ENCODE data around the gene METTL25.
"Not testable (repeated sequence)": the region's sequence is repeated elsewhere in the genome, so short reads cannot be mapped to it uniquely, and the experiment has no call there.

Gene METTL25

GRCh38 chr12:82358200-82359114 is at the start of gene METTL25, which contains the start of gene CCDC59:
Gene METTL25, plus strand, starts transcription at chr12:82358529. Its CDS starts 37 bp downstream, at chr12:82358566.
Gene CCDC59, minus strand, starts transcription at chr12:82358387. Its CDS starts 11 bp downstream, at chr12:82358376.
- DNase-seq (ENCODE audit: low read depth in 2 of 2) = peak; percentile 97 to 98

- DNase-seq (ENCODE audit: low read depth in 2 of 2) = no peak
These were observed 43.9 kb upstream of the METTL25 start for GRCh38 chr12:82314406-82314892.

GRCh38 chr12:82319276-82319675 is 39.1 kb upstream of the METTL25 start:
- DNase-seq (ENCODE audit: low read depth in 2 of 2) = no peak

GRCh38 chr12:82325540-82326336 is 32.6 kb upstream of the METTL25 start:
- no peak for DNase-seq (ENCODE audit: low read depth in 2 of 2)

- no peak for DNase-seq (ENCODE audit: low read depth in 2 of 2)
These were observed 31.3 kb upstream of the METTL25 start for GRCh38 chr12:82326905-82327503.

- DNase-seq (ENCODE audit: low read depth in 2 of 2) = no peak
These were observed 30.5 kb upstream of the METTL25 start for GRCh38 chr12:82327861-82328260.

GRCh38 chr12:82329508-82329907 is 28.8 kb upstream of the METTL25 start:
- DNase-seq (ENCODE audit: low read depth in 2 of 2) = no peak

- DNase-seq (ENCODE audit: low read depth in 2 of 2) = no peak
These were observed 8.2 kb upstream of the METTL25 start for GRCh38 chr12:82350161-82350560.

- no peak for DNase-seq (ENCODE audit: low read depth in 2 of 2)
These were observed 6.9 kb upstream of the METTL25 start for GRCh38 chr12:82351390-82351789.

GRCh38 chr12:82357340-82357739 is 989 bp upstream of the METTL25 start:
- no peak for DNase-seq (ENCODE audit: low read depth in 2 of 2)

- no peak for DNase-seq (ENCODE audit: low read depth in 2 of 2)
These were observed 507 bp upstream of the METTL25 start for GRCh38 chr12:82357845-82358199.

- DNase-seq (ENCODE audit: low read depth in 2 of 2) = no peak
These were observed 768 bp downstream of the METTL25 start for GRCh38 chr12:82359115-82359478.

GRCh38 chr12:82360834-82361233 is 2.5 kb downstream of the METTL25 start:
- DNase-seq (ENCODE audit: low read depth in 2 of 2) = not testable (repeated sequence)

GRCh38 chr12:82361461-82361915 is 3.2 kb downstream of the METTL25 start:
- DNase-seq (ENCODE audit: low read depth in 2 of 2) = no peak

- DNase-seq (ENCODE audit: low read depth in 2 of 2) = no peak
These were observed 5.7 kb downstream of the METTL25 start for GRCh38 chr12:82363990-82364389.

GRCh38 chr12:82366197-82366596 is 7.9 kb downstream of the METTL25 start:
- no peak for DNase-seq (ENCODE audit: low read depth in 2 of 2)

GRCh38 chr12:82375201-82375600 is 16.9 kb downstream of the METTL25 start:
- DNase-seq (ENCODE audit: low read depth in 2 of 2) = no peak

- no peak for DNase-seq (ENCODE audit: low read depth in 2 of 2)
These were observed 20.7 kb downstream of the METTL25 start for GRCh38 chr12:82378997-82379396.

- no peak for DNase-seq (ENCODE audit: low read depth in 2 of 2)
These were observed 25.7 kb downstream of the METTL25 start for GRCh38 chr12:82383930-82384552.

- no peak for DNase-seq (ENCODE audit: low read depth in 2 of 2)
These were observed 40.5 kb downstream of the METTL25 start for GRCh38 chr12:82398879-82399278.

GRCh38 chr12:82400819-82401218 is 42.5 kb downstream of the METTL25 start:
- DNase-seq (ENCODE audit: low read depth in 2 of 2) = no peak

- no peak for DNase-seq (ENCODE audit: low read depth in 2 of 2)
These were observed 48.3 kb downstream of the METTL25 start for GRCh38 chr12:82406651-82407050.
